ENCODE results near the gene MICAL2.

MICAL2 gene

GRCh38 chr11:12084256-12084655 lies 26.1 kb upstream of the MICAL2 start:
- Histone ChIP-seq H3K4me1 (ENCODE audit: insufficient read depth, low read length) (peaks cover 11% of the 10 kb centered on the region), H3K27me3 (ENCODE audit: insufficient read depth, low read length) (no peaks in the 10 kb centered on the region), H3K9me3 (ENCODE audit: insufficient read depth, low read depth, low read length) (peaks cover 4% of the 10 kb centered on the region; the same call in 1 of the 2 replicates), H3K9ac (ENCODE audit: low read depth, low read length) (no peak overlapping the region), H3K36me3 (ENCODE audit: insufficient read depth, low read depth, low read length) (no peaks in the 10 kb centered on the region), H3K27ac (ENCODE audit: low read length) (no peak overlapping the region), H3K4me3 (ENCODE audit: low read length) (no peak overlapping the region)

- H3K27ac ChIP-seq (ENCODE audit: low read length): no peak overlapping the region
- H3K27me3 ChIP-seq (ENCODE audit: insufficient read depth, low read length): no peaks in the 10 kb centered on the region
- no peak overlapping the region for H3K4me3 ChIP-seq (ENCODE audit: low read length)
- H3K9ac ChIP-seq (ENCODE audit: low read depth, low read length): no peak overlapping the region
- H3K36me3 ChIP-seq (ENCODE audit: insufficient read depth, low read depth, low read length): no peaks in the 10 kb centered on the region
- peaks cover 11% of the 10 kb centered on the region for H3K4me1 ChIP-seq (ENCODE audit: insufficient read depth, low read length)
- peaks cover 4% of the 10 kb centered on the region; the same call in 1 of the 2 replicates for H3K9me3 ChIP-seq (ENCODE audit: insufficient read depth, low read depth, low read length)
These were observed 24.8 kb upstream of the MICAL2 start for GRCh38 chr11:12085371-12086251.

- Histone ChIP-seq H3K27ac (ENCODE audit: low read length) (no peak overlapping the region), H3K9ac (ENCODE audit: low read depth, low read length) (no peak overlapping the region), H3K36me3 (ENCODE audit: insufficient read depth, low read depth, low read length) (no peaks in the 10 kb centered on the region), H3K4me3 (ENCODE audit: low read length) (no peak overlapping the region), H3K27me3 (ENCODE audit: insufficient read depth, low read length) (no peaks in the 10 kb centered on the region), H3K9me3 (ENCODE audit: insufficient read depth, low read depth, low read length) (peaks cover 4% of the 10 kb centered on the region; the same call in 1 of the 2 replicates), H3K4me1 (ENCODE audit: insufficient read depth, low read length) (peaks cover 11% of the 10 kb centered on the region)
These were observed 23.9 kb upstream of the MICAL2 start for GRCh38 chr11:12086271-12087074.

- Histone ChIP-seq H3K27me3 (ENCODE audit: insufficient read depth, low read length) (no peaks in the 10 kb centered on the region), H3K36me3 (ENCODE audit: insufficient read depth, low read depth, low read length) (no peaks in the 10 kb centered on the region), H3K27ac (ENCODE audit: low read length) (no peak overlapping the region), H3K9me3 (ENCODE audit: insufficient read depth, low read depth, low read length) (peaks cover 4% of the 10 kb centered on the region; the same call in 1 of the 2 replicates), H3K4me3 (ENCODE audit: low read length) (no peak overlapping the region), H3K9ac (ENCODE audit: low read depth, low read length) (no peak overlapping the region), H3K4me1 (ENCODE audit: insufficient read depth, low read length) (peaks cover 20% of the 10 kb centered on the region)
These were observed 23.1 kb upstream of the MICAL2 start for GRCh38 chr11:12087075-12088004.

GRCh38 chr11:12088047-12088481 lies 22.3 kb upstream of the MICAL2 start:
- Histone ChIP-seq H3K4me1 (ENCODE audit: insufficient read depth, low read length) (peaks cover 27% of the 10 kb centered on the region), H3K36me3 (ENCODE audit: insufficient read depth, low read depth, low read length) (no peaks in the 10 kb centered on the region), H3K4me3 (ENCODE audit: low read length) (no peak overlapping the region), H3K27me3 (ENCODE audit: insufficient read depth, low read length) (no peaks in the 10 kb centered on the region), H3K9me3 (ENCODE audit: insufficient read depth, low read depth, low read length) (peaks cover 4% of the 10 kb centered on the region; the same call in 1 of the 2 replicates), H3K27ac (ENCODE audit: low read length) (no peak overlapping the region), H3K9ac (ENCODE audit: low read depth, low read length) (no peak overlapping the region)

GRCh38 chr11:12088531-12088930 lies 21.9 kb upstream of the MICAL2 start:
- Histone ChIP-seq H3K4me3 (ENCODE audit: low read length) (no peak overlapping the region), H3K9ac (ENCODE audit: low read depth, low read length) (no peak overlapping the region), H3K27me3 (ENCODE audit: insufficient read depth, low read length) (no peaks in the 10 kb centered on the region), H3K27ac (ENCODE audit: low read length) (no peak overlapping the region), H3K36me3 (ENCODE audit: insufficient read depth, low read depth, low read length) (no peaks in the 10 kb centered on the region), H3K4me1 (ENCODE audit: insufficient read depth, low read length) (peaks cover 31% of the 10 kb centered on the region), H3K9me3 (ENCODE audit: insufficient read depth, low read depth, low read length) (peaks cover 4% of the 10 kb centered on the region; the same call in 1 of the 2 replicates)

GRCh38 chr11:12089041-12089440 lies 21.3 kb upstream of the MICAL2 start:
- H3K9me3 ChIP-seq (ENCODE audit: insufficient read depth, low read depth, low read length): peaks cover 4% of the 10 kb centered on the region; the same call in 1 of the 2 replicates
- H3K27me3 ChIP-seq (ENCODE audit: insufficient read depth, low read length): no peaks in the 10 kb centered on the region
- peaks cover 31% of the 10 kb centered on the region for H3K4me1 ChIP-seq (ENCODE audit: insufficient read depth, low read length)
- no peak overlapping the region for H3K4me3 ChIP-seq (ENCODE audit: low read length)
- H3K36me3 ChIP-seq (ENCODE audit: insufficient read depth, low read depth, low read length): no peaks in the 10 kb centered on the region
- no peak overlapping the region for H3K9ac ChIP-seq (ENCODE audit: low read depth, low read length)
- H3K27ac ChIP-seq (ENCODE audit: low read length): no peak overlapping the region

GRCh38 chr11:12089473-12089872 lies 20.9 kb upstream of the MICAL2 start:
- H3K4me1 ChIP-seq (ENCODE audit: insufficient read depth, low read length): peaks cover 31% of the 10 kb centered on the region
- no peaks in the 10 kb centered on the region for H3K36me3 ChIP-seq (ENCODE audit: insufficient read depth, low read depth, low read length)
- no peak overlapping the region for H3K27ac ChIP-seq (ENCODE audit: low read length)
- H3K27me3 ChIP-seq (ENCODE audit: insufficient read depth, low read length): no peaks in the 10 kb centered on the region
- no peak overlapping the region for H3K4me3 ChIP-seq (ENCODE audit: low read length)
- no peak overlapping the region for H3K9ac ChIP-seq (ENCODE audit: low read depth, low read length)
- H3K9me3 ChIP-seq (ENCODE audit: insufficient read depth, low read depth, low read length): no peaks in the 10 kb centered on the region; the same call in 1 of the 2 replicates

GRCh38 chr11:12090061-12090591 lies 20.3 kb upstream of the MICAL2 start:
- Histone ChIP-seq H3K9ac (ENCODE audit: low read depth, low read length) (no peak overlapping the region), H3K27ac (ENCODE audit: low read length) (no peak overlapping the region), H3K36me3 (ENCODE audit: insufficient read depth, low read depth, low read length) (no peaks in the 10 kb centered on the region), H3K27me3 (ENCODE audit: insufficient read depth, low read length) (no peaks in the 10 kb centered on the region), H3K4me1 (ENCODE audit: insufficient read depth, low read length) (peaks cover 36% of the 10 kb centered on the region), H3K9me3 (ENCODE audit: insufficient read depth, low read depth, low read length) (no peaks in the 10 kb centered on the region), H3K4me3 (ENCODE audit: low read length) (no peak overlapping the region)

- no peak overlapping the region for H3K27ac ChIP-seq (ENCODE audit: low read length)
- no peak overlapping the region for H3K9ac ChIP-seq (ENCODE audit: low read depth, low read length)
- H3K9me3 ChIP-seq (ENCODE audit: insufficient read depth, low read depth, low read length): no peaks in the 10 kb centered on the region
These were observed 19.6 kb upstream of the MICAL2 start for GRCh38 chr11:12090761-12091258.

More at GRCh38 chr11:12090761-12091258, 19.6 kb upstream of the MICAL2 start:
- no peak overlapping the region for H3K4me3 ChIP-seq (ENCODE audit: low read length)
- H3K36me3 ChIP-seq (ENCODE audit: insufficient read depth, low read depth, low read length): no peaks in the 10 kb centered on the region
- no peaks in the 10 kb centered on the region for H3K27me3 ChIP-seq (ENCODE audit: insufficient read depth, low read length)
- H3K4me1 ChIP-seq (ENCODE audit: insufficient read depth, low read length): peaks cover 41% of the 10 kb centered on the region
